CD14-positive monocyte (primary cell): ENCODE data around the gene HS3ST6. TPM values are rescaled to one million over a fixed set of nuclear protein-coding genes. Genes with fewer than 3 reads are reported as not detected.
A peak's percentile ranks its signal among the peaks of the same experiment; 100 is the strongest.

Experiments used
- DNase-seq, 3 donors: peaks; one replicate each; pipeline ENCODE4 v3.0.0-alpha.2; 2011 to 2022
- H2AFZ ChIP-seq: 2 replicates; pipeline ENCODE4 v1.6.0; 2012; ENCODE audit warnings: mild to moderate bottlenecking, low read depth, low read length, inconsistent platforms; ENCODE audit not compliant: insufficient read depth, poor library complexity, severe bottlenecking
- H3K27ac ChIP-seq, 2 donors: 1 replicate in 1 of 2; 2 replicates in 1 of 2; pipeline ENCODE4 v1.5.1; 2012 to 2013; ENCODE audit warnings: low read length in 2 of 2, control low read depth in 1 of 2, inconsistent platforms in 1 of 2, low read depth in 1 of 2, mild to moderate bottlenecking in 1 of 2
- H3K27me3 ChIP-seq, 2 donors: one replicate each; pipeline versions ENCODE4 v1.6.0 to v1.6.1; 2011 to 2013; ENCODE audit warnings: low read length in 2 of 2; ENCODE audit not compliant: control insufficient read depth in 2 of 2, insufficient read depth in 2 of 2
- H3K36me3 ChIP-seq, 2 donors: replicated peaks in 1 of 2; 1 replicate in 1 of 2; 2 replicates in 1 of 2; pipeline versions ENCODE4 v1.5.1 to v1.6.1; 2012 to 2013; ENCODE audit warnings: low read length in 2 of 2, control low read depth in 1 of 2, inconsistent platforms in 1 of 2, mild to moderate bottlenecking in 1 of 2; ENCODE audit not compliant: insufficient read depth in 2 of 2, control insufficient read depth in 1 of 2
- H3K4me1 ChIP-seq, 2 donors: 1 replicate in 1 of 2; 2 replicates in 1 of 2; pipeline versions ENCODE4 v1.5.1 to v1.6.1; 2012 to 2013; ENCODE audit warnings: low read length in 2 of 2, control low read depth in 1 of 2, inconsistent platforms in 1 of 2, mild to moderate bottlenecking in 1 of 2, moderate library complexity in 1 of 2; ENCODE audit not compliant: insufficient read depth in 2 of 2, control insufficient read depth in 1 of 2
- H3K4me2 ChIP-seq: replicated peaks from 2 replicates; pipeline ENCODE3; 2012; ENCODE audit warnings: low read length, moderate library complexity, mild to moderate bottlenecking; ENCODE audit not compliant: poor library complexity, severe bottlenecking; ENCODE audit errors: extremely low read depth
- H3K4me3 ChIP-seq, 3 experiments: fragments of 200-600 bp in 1 of 3; sonication (generic) in 1 of 3; replicated peaks in 1 of 3; 1 replicate in 2 of 3; 2 replicates in 1 of 3; pipeline ENCODE4 v1.5.1; 2011 to 2013; ENCODE audit warnings: low read length in 3 of 3, mild to moderate bottlenecking in 3 of 3, control low read depth in 2 of 3, low read depth in 2 of 3, inconsistent platforms in 1 of 3, moderate library complexity in 1 of 3
- H3K79me2 ChIP-seq: 2 replicates; pipeline ENCODE4 v1.6.0; 2012; ENCODE audit warnings: mild to moderate bottlenecking, control low read depth, inconsistent platforms, low read length, moderate library complexity; ENCODE audit not compliant: insufficient read depth
- H3K9ac ChIP-seq: 2 replicates; pipeline ENCODE4 v1.6.0; 2017; ENCODE audit warnings: low read length, mild to moderate bottlenecking; ENCODE audit not compliant: insufficient read depth, poor library complexity, severe bottlenecking
- H3K9me3 ChIP-seq, 2 donors: replicated peaks in 1 of 2; 1 replicate in 1 of 2; 2 replicates in 1 of 2; pipeline versions ENCODE4 v1.5.1 to v1.6.1; 2012 to 2013; ENCODE audit warnings: low read length in 2 of 2, control low read depth in 1 of 2; ENCODE audit not compliant: control insufficient read depth in 1 of 2, insufficient read depth in 1 of 2
- H4K20me1 ChIP-seq: 2 replicates; pipeline ENCODE4 v1.6.0; 2012; ENCODE audit warnings: mild to moderate bottlenecking, low read length, control low read depth, moderate library complexity; ENCODE audit not compliant: insufficient read depth
- H3K27ac Mint-ChIP-seq, 7 donors: one replicate each; pipeline ENCODE4 v1.8.0; 2020; ENCODE audit warnings: mild to moderate bottlenecking in 7 of 7, mixed read lengths in 7 of 7, moderate library complexity in 6 of 7, inconsistent platforms in 2 of 7
- H3K27me3 Mint-ChIP-seq, 3 donors: one replicate each; pipeline ENCODE4 v1.8.0; 2021 to 2022; ENCODE audit warnings: low read depth in 3 of 3, mild to moderate bottlenecking in 3 of 3, mixed read lengths in 3 of 3, moderate library complexity in 3 of 3, inconsistent platforms in 1 of 3
- H3K36me3 Mint-ChIP-seq, 2 donors: one replicate each; pipeline ENCODE4 v1.8.0; 2020; ENCODE audit warnings: mixed read lengths in 2 of 2, inconsistent platforms in 1 of 2, mild to moderate bottlenecking in 1 of 2
- H3K4me1 Mint-ChIP-seq: one replicate; pipeline ENCODE4 v1.8.0; 2020; ENCODE audit warnings: mild to moderate bottlenecking, mixed read lengths
- H3K4me3 Mint-ChIP-seq, 2 donors: one replicate each; pipeline ENCODE4 v1.8.0; 2020; ENCODE audit warnings: mild to moderate bottlenecking in 2 of 2, mixed read lengths in 2 of 2, moderate library complexity in 1 of 2
- H3K9me3 Mint-ChIP-seq, 7 donors: one replicate each; pipeline ENCODE4 v1.8.0; 2020 to 2022; ENCODE audit warnings: mixed read lengths in 7 of 7, mild to moderate bottlenecking in 6 of 7, moderate library complexity in 6 of 7, inconsistent platforms in 2 of 7
- WGBS: methylation state at CpG from one replicate; pipeline ENCODE4 v1.1.5; 2013; ENCODE audit warnings: missing lambda C conversion rate; ENCODE audit not compliant: insufficient coverage; 5-methylcytosine and 5-hydroxymethylcytosine counted together
- intact Hi-C, 2 donors: fragments of 100-400 bp; cut with micrococcal nuclease; formaldehyde crosslinking; loops; one replicate each; pipeline versions ENCODE4 v1.15.0 to v1.15.1; 2023
- polyA plus RNA-seq, 3 donors: library from polyadenylated mRNA; depleted of rRNA in 1 of 3; unstranded in 2 of 3; stranded (reverse) in 1 of 3; fragments of 300-500 nt in 2 of 3; fragments of >200 nt in 1 of 3; fragmentation: Illumina TruSeq in 2 of 3; gene quantifications; 1 replicate in 2 of 3; 2 replicates in 1 of 3; pipeline ENCODE4 v1.2.3, GENCODE V29; 2012 to 2021
- TF ChIP-seq, protein P1 (sequence below): fragments of 200-600 bp; IDR thresholded peaks from one replicate; pipeline ENCODE4 v1.8.0; 2022; ENCODE audit warnings: antibody characterized with exemption, mild to moderate bottlenecking

Gene HS3ST6
- polyA plus RNA-seq, 3 donors: not detected

DNA sequence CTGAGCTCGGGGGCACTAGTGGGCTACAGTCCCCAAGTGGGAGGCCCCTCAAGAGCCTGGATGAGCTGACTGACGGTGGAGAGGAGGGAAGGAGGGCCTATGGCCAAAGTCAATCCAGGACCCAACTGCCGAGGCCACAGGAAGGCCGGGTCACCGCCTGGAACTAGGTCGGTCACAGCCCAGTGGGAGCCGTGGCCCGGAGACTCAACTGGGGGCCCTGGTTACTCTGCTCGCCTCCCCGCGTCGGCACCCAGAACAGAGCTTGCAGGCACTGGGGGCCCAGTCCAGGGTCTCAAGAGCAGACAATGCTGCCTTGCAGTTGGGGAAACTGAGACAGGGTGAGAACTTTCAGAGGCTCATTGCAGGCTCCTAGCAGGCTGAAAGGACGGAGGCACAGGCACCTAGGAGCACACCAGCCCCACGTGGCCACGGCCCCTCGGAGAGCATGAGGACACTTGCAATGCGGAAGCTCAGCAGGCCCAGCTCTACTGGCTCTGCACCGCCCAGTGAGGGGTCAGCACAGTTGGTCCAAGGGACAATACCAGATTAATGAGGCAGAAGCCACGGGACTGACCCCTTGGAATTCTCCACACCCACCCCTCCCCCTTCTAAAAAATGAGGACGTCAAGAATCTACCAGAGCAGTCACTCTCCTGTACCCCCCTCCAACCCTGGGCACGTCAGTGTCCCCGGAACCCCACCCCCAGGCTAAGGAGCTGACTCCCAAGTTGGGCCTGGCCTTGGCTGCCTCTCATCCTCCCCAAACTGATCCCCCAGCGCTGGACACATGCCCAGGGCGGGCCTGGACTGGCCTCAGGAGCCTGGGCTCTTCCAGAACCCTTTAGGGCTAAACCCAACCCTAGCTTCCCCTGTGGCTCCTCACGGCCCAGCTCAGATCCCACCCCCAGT lies 2.2 kb downstream of the HS3ST6 start:
- H3K9me3 Mint-ChIP-seq: peaks cover 0 to 9% (median 1%) of the 10 kb centered on the region in 7 donors
- Histone ChIP-seq H3K4me2 (no peak overlapping the region), H2AFZ (no peak overlapping the region), H3K4me1 (no peaks in the 10 kb centered on the region), H3K9me3 (peaks cover 0 to 11% of the 10 kb centered on the region in 2 donors), H3K27me3 (peaks cover 15 to 60% of the 10 kb centered on the region in 2 donors), H3K4me3 (no peak overlapping the region), H3K36me3 (no peaks in the 10 kb centered on the region), H3K79me2 (no peaks in the 10 kb centered on the region), H4K20me1 (no peaks in the 10 kb centered on the region), H3K27ac (no peak overlapping the region), H3K9ac (no peak overlapping the region)
- TF ChIP-seq, protein P1, sequence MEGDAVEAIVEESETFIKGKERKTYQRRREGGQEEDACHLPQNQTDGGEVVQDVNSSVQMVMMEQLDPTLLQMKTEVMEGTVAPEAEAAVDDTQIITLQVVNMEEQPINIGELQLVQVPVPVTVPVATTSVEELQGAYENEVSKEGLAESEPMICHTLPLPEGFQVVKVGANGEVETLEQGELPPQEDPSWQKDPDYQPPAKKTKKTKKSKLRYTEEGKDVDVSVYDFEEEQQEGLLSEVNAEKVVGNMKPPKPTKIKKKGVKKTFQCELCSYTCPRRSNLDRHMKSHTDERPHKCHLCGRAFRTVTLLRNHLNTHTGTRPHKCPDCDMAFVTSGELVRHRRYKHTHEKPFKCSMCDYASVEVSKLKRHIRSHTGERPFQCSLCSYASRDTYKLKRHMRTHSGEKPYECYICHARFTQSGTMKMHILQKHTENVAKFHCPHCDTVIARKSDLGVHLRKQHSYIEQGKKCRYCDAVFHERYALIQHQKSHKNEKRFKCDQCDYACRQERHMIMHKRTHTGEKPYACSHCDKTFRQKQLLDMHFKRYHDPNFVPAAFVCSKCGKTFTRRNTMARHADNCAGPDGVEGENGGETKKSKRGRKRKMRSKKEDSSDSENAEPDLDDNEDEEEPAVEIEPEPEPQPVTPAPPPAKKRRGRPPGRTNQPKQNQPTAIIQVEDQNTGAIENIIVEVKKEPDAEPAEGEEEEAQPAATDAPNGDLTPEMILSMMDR: no peak
- DNase-seq: no peak
- H3K27me3 Mint-ChIP-seq: peaks cover 53 to 76% (median 69%) of the 10 kb centered on the region in 3 donors
- no peaks in the 10 kb centered on the region for H3K36me3 Mint-ChIP-seq
- H3K27ac Mint-ChIP-seq: no peak overlapping the region
- peak overlapping the region in 1 of 2 donors; percentile 73 for H3K4me3 Mint-ChIP-seq
- intact Hi-C loops: no loop called here
- 72% methylated on average over 24 of the region's 25 CpGs for WGBS
- peaks cover 5% of the 10 kb centered on the region for H3K4me1 Mint-ChIP-seq

DNA sequence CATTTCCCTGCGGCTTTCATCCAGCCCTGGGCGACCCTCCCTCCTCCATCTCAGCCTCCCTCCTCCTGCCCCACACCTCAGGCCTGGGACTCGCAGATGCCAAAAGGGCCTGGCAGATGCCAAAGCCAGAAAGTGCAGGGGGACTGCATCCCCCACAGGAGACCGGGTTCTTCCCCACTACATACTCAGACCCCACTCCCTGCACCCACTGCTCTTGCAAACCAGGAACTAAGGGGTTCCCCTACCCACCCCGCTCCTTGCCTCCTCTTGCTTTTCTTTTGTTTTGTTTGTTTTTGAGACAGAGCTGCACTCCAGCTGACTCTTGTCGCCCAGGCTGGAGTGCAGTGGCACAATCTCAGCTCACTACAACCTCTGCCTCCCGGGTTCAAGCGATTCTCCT lies 3.2 kb downstream of the HS3ST6 start:
- no peak overlapping the region for H3K4me2 ChIP-seq
- no peak for DNase-seq
- H3K9ac ChIP-seq: no peak overlapping the region
- peaks cover 0 to 11% of the 10 kb centered on the region in 2 donors for H3K9me3 ChIP-seq
- no peak overlapping the region for H3K4me3 ChIP-seq
- H3K4me1 ChIP-seq: no peaks in the 10 kb centered on the region
- Mint-ChIP-seq H3K27me3 (peaks cover 43 to 66% (median 59%) of the 10 kb centered on the region in 3 donors), H3K9me3 (peaks cover 0 to 5% (median 0%) of the 10 kb centered on the region in 7 donors), H3K4me3 (peak overlapping the region in 1 of 2 donors; percentile 2), H3K36me3 (no peaks in the 10 kb centered on the region), H3K27ac (peak overlapping the region in 2 of 7 donors; percentile 5 to 64), H3K4me1 (no peaks in the 10 kb centered on the region)
- no peaks in the 10 kb centered on the region for H3K36me3 ChIP-seq
- H4K20me1 ChIP-seq: no peaks in the 10 kb centered on the region
- no peak overlapping the region for H3K27ac ChIP-seq
- H2AFZ ChIP-seq: no peak overlapping the region
- H3K79me2 ChIP-seq: no peaks in the 10 kb centered on the region
- intact Hi-C loops: no loop called here
- WGBS: 42% methylated on average over 4 of the region's 8 CpGs
- TF ChIP-seq, protein P1: no peak
- H3K27me3 ChIP-seq: peaks cover 15 to 50% of the 10 kb centered on the region in 2 donors
